NCI-H2196 treated with DMSO at 0.1 percent for 48 hours (cell line): ENCODE data around the gene SLC39A2.
"Not testable (repeated sequence)": the region's sequence is repeated elsewhere in the genome, so short reads cannot be mapped to it uniquely, and the experiment has no call there.

Source experiments
- DNase-seq: peaks from one replicate; lab custom pipeline; 2025; ENCODE audit not compliant: unreplicated experiment; lab: John Stamatoyannopoulos, UW

SLC39A2 gene

DNA sequence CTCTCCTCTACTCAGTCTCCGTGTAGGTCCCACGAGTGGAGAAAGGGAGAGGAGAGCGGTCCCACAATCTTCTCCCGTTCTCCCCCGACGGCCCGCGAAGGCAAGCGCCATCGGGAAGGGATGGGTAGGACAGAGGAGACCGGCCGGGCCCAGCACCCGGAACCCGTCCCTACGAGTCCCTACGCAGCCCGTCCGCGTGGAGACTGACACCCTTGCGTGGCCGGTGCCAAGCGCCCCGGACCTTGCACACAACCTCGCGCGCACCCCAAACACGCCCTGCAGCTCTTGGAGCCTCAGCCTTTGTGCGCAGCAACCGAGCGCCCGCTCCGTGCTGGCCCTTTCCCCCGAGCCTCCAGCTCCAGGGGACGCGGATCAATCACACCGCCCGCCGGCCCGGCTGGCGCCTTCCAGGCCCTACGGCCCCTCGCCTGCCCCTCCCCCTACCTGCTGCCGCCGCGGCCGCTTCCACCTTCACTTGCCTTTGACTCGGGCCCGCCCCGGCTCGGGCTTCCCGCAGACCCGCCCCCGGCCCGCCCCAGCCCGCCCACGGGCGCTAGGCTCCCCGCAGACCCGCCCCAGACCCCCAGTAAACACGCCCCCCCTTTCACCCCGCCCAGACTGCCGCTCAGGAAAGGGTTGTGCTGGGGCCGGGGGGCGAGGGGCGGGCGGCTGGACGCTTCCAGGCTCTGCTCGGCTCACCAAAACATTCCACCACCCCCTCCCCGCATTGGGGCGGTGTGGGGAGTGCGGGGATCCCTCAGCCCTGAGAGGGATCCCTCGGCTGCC is 25.7 kb downstream of the SLC39A2 start, which contains the start of gene NDRG2:
Gene NDRG2 (minus strand): TSS at position 477 of the 786 bp plus-strand sequence. CDS start 1,746 bp downstream, outside the sequence.
- peak; percentile 42 for DNase-seq

DNA sequence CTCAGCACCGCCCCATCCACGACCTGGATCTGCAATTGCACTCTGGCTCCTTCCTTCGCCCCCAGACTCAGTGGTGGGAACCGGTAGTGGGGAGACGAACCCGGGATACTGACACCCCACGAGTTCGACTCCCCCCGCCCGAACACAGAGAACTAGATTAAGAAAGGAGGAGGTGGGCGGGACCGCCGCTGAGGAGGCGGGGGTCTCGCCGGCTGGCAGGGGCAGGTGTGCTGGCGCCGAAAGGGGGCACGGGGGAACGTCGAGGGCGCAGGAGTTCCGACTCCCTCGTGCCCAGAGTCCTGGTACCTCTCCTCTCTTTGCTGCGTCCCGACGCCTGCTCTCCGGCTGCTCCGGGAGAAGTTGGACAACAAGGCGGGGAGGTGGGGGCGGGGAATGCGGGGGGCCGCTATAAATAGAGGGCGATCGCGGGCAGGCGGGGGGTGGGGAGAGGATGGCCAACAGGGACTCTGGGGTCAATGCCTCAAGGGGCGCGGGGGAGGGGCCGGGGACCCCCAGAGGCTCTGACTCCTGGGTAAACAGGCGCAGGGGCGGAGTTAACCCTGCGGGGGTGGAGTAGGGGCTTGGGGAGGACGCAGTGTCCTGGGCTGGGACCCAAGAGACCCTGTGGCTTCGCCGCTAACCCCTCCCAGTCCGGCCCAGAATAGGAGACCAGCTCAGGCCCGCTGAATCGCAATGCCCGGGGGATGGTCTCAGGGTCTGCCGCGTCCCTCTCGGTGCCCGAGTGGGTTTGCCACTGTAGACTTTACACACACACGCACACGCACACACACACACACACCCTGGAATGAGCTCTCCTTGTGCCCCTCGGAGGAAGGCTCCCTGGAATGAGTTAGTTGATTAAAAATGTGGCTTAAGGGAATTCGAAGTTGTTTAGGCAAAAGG is 26.5 kb downstream of the SLC39A2 start:
- no peak for DNase-seq

DNA sequence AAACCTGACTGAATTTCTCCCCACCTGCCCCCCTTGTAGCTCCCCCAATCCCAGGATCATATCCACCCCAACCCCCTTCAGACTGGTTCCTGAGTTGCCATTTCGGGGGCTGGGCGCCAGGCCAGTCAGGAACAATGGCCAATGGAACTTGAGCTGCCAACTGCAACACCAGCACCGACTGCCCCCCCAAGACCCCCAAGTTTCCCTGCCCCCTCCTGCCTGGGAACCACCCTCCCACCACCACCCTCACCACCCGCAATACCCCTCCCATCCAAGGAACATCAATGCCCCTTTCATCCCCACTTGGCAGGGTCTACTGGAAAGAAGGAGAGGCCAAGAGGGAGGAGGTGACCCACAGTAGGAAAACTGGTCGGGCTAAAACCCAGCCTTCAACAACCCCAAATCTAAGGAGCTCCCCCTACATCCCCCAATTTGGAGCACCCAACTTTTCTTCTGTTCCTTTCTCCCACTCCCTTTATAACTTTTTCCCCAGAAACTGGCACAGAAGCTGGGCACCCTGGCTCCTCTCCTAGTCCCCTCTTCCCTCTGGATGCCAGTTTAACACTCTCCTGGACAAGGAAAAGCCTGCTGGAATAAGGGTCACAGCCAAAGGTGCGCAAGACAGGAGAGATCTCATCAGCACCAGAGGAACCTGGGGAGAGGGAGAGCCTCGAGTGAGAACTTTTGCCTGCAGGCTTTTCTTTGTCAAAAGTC is 27.3 kb downstream of the SLC39A2 start:
- DNase-seq, result no peak

DNA sequence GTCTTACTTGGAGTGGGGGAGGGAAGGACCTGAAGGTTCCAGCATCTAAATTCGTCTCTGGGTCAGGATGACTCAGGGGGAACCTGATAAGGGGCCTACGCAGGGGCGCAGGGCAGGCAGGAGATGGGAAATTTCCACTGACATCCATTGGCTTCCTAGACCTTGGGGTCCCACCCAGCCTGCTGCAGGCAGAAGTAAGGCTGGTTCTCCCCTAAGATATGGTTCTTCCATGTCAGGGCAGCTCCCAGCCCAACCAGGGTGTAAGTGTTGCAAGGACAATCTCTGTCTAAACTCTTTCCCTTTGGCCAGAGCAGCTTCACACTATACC is 27.9 kb downstream of the SLC39A2 start:
- DNase-seq, result no peak

DNA sequence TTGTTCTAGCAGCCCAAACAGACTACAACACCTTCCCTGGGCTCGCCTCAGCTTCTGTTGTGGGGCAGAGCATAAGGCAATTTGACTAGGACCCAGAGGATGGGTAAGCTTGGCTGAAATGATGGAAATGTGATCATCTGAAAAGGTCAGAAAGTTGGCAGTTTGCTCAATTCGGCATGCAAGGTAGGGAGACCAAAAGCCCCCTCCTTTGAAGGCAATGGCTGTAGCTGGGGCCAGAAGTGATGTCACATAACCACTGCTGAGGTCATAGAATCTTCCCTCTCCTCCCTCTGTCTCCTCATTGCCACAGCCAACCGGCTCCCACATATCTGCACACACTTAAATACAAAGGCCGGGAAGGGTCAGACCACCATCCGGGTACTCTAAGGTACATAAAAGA is 30.8 kb downstream of the SLC39A2 start, which contains the start of gene TPPP2:
Gene TPPP2 (plus strand): TSS at position 301 of the 400 bp plus-strand sequence. CDS start 365 bp downstream, outside the sequence.
- no peak for DNase-seq

DNA sequence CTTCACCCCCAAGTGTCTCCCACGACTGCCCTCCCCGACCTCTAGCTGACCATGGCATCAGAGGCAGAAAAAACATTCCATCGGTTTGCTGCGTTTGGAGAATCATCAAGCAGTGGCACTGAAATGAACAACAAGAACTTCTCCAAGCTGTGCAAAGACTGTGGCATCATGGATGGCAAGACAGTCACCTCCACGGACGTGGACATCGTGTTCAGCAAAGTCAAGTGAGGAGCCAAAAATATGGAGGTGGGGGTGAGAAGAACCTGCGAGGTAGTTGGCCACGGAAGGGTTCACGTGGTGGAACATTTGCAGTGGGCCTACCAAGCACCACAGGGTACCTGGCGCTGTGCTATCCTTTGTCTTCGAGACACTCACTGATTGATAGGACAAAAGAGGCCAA is 31.4 kb downstream of the SLC39A2 start:
- DNase-seq, result no peak

DNA sequence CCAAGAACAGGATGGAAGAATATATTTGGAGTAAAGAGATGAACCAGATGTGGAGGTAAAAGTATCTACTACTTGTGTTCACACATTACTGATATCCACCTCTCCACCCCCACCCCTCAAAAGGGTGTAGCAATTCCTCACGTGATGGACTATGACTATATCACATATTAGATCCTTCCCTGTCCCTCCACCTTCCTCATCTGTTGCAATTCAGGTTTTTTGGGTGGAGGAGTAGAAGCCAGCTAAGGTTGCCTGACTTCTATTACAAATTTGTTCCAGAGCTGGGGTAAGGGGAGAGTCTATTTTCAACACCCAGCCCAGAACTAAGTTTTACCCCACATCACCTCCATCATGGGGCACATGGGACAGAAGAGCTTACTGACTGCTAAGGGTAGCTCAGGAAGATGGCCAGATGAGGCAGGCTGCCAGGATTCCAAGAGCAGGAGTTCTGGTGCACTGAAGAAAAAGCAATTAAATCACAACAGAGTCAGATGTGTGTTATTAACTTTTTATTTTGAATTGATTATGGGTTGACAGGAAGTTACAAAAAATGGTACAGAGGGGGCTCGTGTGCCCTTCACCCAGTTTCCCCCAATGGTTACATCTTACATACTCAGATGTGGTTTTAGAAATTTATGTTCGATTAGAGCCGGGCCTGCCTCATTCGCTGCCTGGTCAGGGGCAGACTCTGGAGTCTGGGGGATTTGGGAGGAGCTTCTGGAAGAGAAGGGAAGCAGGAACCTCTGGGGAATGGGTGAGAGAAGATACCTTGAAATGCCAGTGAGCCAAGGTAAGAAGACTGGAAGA is 33.4 kb downstream of the SLC39A2 start:
- no peak for DNase-seq

DNA sequence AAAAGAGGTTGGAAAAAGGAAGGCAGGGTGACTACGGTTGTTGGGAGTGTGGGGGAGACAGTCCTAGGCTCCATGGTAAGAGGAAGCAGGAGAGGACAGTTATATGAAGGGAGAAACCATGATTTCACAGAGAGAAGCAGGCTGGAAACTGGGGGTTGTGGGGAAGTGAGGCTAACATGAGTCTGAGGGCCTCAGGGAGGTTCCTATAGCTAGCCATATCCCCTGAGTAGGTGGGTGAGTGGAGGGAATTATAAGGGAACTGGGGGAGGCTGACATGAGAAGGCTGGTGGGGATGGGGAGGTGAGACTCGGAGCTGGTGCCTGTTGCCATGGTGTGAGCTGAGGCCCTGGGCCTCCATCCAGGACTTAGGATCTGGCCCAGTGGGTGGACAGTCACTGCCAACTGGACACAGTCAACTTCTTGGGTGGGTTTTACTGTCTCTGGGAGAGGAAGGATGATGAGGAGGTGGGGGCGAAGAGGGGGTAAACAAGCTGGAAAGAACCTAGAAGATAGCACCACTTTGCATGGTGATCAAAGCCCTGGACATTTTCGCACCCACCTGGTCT is 34.1 kb downstream of the SLC39A2 start:
- no peak for DNase-seq

DNA sequence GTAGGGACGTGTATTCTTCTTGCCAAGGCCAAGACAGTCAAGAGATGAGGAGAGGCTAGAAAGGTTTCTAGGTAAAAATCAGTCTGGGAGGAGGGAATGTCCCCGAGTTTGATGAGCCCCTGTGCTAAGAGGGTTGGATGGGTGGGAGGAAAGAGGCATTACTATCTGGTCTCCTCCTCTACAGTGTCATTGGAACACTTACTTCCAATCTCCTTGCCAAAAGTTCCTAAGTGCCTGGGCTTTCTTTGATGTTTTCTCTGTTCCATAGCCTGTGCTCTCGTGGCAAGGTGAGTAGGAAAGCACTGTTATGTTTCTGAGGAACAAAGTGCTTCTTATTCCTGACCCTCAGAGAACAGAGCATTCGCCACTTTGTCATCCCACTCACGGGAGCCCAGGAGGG is 35.6 kb downstream of the SLC39A2 start, which contains the start of gene RNASE13:
Gene RNASE13 (minus strand): TSS at position 101 of the 400 bp plus-strand sequence. CDS start 519 bp downstream, outside the sequence.
- no peak for DNase-seq

DNA sequence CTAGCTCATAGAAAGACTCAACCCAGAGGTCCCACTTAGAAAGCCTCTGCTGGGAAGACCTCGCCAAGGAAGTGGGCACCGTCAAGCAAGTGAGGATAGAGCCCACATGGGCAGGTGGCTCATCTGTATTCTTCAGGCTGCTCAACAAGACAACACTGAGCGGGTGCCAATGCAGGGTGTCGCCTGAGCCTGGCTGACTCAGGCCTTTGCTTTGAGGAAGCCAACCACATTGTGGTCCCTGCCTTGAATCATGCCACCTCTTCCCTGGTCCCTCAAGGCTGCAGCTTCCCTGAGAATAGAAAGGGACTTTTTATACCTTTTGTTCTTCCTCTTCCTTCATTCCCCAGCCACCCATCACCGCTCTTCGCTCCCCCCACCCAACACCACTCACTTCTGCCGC is 37.7 kb downstream of the SLC39A2 start:
- DNase-seq, result no peak

DNA sequence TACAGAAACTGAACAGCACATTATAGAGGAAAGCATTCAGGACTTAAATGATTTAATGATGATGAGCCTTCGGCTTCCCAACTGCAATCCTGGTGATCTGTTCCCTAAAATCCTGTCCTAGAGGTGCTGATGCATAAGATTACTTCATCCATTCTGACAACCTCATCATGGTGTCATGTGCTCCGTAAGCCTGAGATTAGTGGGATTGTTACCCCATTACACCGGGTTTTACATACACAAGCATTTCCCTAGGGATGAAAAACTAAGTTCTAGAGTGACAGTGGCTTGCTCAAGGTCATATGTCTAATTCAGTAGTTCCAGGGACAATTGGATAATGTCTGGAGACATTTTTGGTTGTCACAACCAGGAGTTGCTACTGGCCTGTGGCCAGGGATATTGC is 38.1 kb downstream of the SLC39A2 start:
- no peak for DNase-seq

DNA sequence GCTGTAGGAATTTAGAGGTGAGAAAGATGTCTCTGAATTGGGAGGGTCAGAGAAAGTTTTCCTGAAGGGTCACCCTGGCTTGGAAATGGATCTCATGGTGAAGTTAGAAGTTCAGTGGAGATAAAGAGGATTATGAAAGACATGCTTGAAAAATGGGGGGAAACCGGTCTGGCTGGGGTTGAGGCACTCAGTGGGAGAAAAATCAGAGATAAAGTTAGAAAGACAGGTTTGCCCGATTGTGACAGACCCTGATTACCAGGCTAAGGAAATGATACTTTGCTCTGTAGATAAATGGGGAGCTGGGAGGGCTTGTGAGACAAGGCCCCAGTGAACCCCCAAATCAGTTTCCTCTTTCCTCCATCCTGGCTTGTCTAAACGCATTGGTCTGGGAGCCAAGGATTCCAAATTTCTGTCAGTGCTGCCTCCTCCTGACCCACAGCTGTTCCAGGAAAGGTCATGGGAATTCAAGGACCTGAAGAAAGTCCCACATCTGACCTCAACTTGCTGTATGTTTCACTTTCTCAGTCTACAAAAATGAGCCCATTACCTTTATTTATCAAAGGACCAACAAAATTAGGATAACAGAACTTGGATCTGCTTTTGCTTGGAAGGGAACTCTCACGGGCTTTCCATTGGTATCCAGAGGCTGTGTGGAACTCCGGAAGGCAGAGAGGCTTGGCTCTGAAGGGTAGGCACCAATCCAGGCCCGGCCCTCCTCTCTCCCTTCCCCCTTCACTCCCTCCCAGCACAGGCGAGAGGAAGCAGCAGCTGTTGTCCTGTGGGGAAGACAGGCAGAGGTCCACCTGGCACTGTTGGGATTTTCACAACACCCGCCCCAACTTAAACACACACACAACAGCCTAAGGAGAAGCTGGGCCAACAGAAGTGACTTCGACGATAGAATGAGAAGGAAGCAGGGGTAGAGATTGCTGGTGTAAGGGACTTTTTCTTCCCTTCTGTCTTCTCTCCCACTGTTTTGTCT is 39.6 kb downstream of the SLC39A2 start:
- peak; percentile 54 for DNase-seq

DNA sequence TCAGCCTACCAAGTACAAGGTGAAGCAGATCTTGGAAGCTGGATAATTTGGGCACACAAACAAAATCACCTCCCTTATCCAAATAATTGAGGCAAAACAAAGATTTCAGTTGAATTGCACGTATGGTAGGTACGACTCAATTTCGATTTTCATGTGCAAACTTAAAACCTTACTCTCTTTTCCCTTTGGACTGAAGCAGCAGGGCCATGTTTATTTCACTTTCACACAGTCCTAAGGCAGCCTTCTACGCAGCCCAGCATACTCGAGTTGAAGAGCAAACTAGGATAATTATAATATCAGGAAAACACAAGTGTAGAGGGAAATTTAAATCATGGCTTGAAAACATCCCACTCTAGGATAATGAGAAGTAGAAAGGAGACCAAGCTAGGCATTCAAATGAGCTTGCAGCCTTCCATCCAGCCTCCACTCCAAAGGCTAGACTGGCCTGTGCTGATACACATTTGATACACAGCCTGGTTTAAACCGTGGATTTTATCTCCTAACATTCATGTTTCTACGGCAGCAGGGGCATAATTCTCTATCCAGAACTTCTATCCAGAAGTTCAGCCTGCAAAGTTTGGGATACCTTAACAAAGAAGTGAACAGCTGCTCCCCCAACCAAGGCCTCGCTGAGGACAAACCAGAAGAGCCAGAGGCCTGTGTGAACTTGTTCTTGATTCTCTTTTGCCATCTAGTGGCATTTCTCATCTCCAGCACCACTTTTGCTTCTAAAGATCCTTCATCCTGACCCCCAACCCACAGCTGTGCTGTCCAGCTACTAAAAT is 40.7 kb downstream of the SLC39A2 start:
- DNase-seq, result peak; percentile 48

DNA sequence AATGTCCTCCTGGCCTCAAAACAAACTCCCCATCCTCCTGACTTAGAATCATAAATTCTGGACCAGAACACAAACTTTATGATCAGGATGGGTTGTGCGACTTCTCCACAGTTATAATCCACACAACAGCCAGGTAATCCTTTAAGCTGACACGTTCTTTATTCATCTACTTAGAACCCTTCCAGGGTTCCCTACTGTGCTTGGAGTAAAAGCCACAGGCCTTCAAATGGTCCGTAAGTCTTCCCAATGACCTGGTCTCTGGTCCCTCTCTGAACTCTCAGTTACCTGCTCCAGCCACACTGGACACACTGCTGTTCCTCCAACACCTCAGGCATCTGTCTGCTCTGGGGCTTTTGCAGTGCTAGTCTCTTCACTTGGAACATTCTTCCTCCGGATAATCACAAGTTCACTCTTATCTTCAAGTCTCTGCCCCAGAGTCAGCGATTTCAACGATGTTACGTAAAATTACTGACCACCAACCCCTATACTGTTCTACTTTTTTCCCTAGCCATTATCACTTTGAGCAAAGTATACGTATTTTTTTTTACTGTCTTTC is 41.4 kb downstream of the SLC39A2 start:
- no peak for DNase-seq

DNA sequence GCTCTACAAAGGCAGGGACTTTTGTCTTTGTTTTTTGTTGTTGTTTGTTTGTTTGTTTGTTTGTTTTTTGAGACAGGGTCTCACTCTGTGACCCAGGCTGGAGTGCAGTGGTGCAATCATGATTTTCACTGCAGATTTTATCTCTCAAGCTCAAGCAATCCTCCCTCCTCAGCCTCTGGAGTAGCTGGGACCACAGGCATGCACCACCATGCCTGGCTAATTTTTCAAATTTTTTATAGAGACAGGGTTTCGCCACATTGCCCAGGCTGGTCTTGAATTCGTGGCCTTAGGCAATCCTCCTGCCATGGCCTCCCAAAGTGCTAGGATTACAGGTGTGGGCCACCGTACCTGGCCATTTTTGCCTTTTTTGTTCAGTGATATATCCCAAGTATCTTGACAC is 41.8 kb downstream of the SLC39A2 start:
- DNase-seq, result not testable (repeated sequence)

DNA sequence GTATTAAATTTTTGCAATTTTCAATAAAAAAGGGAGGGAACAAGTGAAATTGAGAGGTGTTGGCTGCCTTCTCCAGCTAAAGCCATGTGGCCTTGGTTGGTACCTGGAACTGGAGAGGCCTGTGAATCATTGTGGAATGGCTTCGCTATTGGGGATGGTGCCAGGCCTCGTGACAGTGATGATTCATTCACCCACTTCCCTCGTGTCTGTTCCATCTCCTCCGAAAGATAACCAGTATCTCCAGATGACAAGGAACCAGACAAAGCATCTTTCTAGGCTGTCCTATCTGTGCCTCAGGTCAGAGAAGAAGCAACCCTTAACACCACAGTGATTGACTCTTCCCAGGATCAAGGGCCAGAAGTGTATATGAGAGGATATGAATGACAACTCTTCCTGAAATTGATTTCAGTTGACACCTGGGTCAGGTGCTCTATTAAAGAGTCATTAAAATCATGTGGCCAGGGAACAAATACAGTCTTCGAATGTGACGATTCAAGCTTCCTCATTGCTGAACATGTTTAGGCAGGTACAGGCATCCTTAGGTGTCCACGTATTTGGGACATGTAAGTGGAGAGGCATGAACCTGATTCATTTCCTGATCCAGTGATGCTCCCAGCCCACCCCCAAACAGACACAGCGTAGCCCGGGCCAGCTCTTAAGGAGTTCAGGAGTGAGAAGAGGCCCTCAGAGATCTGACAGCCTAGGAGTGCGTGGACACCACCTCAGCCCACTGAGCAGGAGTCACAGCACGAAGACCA is 42.8 kb downstream of the SLC39A2 start, which contains the start of gene RNASE7:
Gene RNASE7 (plus strand): TSS at position 687 of the 758 bp plus-strand sequence. CDS start 631 bp downstream, outside the sequence.
- DNase-seq, result no peak

DNA sequence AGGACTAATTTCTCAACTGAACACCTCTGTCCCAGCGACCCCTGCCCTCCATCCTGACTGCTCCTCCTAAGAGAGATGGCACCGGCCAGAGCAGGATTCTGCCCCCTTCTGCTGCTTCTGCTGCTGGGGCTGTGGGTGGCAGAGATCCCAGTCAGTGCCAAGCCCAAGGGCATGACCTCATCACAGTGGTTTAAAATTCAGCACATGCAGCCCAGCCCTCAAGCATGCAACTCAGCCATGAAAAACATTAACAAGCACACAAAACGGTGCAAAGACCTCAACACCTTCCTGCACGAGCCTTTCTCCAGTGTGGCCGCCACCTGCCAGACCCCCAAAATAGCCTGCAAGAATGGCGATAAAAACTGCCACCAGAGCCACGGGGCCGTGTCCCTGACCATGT is 43.8 kb downstream of the SLC39A2 start:
- DNase-seq, result no peak
